CMK (cell line): ENCODE measurements around the gene CEP85L.
"Not testable (repeated sequence)": the region's sequence is repeated elsewhere in the genome, so short reads cannot be mapped to it uniquely, and the experiment has no call there.

Experiments
- DNase-seq: peaks from one replicate; pipeline ENCODE4 v3.0.0-alpha.2; 2010; ENCODE audit warnings: low read depth

Gene CEP85L

DNA sequence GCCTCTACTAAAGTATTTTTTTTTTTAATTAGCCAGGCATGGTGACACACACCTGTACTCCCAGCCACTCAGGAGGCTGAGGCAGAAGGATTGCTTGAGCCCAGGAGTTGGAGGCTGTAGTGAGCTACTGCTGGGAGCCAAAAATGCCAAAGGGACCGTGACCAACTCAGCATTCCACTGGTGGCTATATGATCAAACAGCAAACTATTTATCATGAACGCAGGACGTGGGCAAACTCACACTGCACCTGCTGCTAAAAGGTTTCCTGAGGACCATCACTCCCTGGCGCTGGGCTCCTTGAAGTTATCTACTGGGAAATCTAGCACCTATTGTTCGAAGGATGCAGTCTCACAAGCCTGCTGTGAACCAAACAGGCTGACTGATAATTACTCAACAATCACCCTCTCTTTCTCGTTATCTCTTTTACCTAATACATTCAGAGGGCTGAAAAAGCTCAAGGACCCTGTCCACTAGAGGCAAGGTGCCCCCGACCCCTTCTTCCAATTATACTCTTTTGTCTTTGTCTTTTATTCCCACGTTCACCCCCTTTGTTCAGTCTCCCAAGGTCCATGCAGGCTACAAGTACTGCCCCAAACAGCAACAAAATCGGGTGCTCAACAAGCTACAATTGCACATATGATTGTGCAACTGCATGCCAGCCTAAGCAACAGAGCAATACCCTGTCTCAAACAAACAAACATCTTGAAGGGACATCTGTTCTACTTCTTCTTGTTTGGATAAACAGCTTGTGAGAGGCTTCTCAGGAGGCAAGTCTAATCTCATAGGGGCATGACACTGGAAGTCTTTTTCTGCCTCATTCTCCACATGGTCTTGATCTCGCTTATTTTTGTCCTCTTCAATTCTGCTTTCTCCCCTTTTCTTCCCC is 151.0 kb downstream of the CEP85L start:
- DNase-seq = no peak

- no peak for DNase-seq
These were observed 155.7 kb downstream of the CEP85L start for GRCh38 chr6:118495485-118496280.

GRCh38 chr6:118494091-118494490 is 157.3 kb downstream of the CEP85L start:
- DNase-seq = no peak

DNA sequence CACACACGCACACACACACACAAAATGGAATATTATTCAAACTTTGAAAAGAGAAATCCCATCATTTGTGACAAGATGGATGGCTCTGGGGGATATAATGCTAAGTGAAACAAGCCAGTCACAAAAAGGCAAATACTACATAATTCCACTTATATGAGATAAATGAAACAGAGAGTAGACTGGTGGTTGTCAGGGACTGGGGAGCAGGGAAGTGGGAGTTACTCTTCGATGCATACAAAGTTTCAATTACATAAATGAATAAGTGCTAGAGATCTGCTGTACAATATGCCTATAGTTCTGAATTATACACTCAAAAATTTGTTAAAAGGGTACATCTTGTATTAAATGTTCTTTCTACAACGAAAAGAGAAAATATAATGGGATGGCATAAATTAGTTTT is 161.4 kb downstream of the CEP85L start:
- no peak for DNase-seq

GRCh38 chr6:118488631-118489030 is 162.8 kb downstream of the CEP85L start:
- DNase-seq = no peak

DNA sequence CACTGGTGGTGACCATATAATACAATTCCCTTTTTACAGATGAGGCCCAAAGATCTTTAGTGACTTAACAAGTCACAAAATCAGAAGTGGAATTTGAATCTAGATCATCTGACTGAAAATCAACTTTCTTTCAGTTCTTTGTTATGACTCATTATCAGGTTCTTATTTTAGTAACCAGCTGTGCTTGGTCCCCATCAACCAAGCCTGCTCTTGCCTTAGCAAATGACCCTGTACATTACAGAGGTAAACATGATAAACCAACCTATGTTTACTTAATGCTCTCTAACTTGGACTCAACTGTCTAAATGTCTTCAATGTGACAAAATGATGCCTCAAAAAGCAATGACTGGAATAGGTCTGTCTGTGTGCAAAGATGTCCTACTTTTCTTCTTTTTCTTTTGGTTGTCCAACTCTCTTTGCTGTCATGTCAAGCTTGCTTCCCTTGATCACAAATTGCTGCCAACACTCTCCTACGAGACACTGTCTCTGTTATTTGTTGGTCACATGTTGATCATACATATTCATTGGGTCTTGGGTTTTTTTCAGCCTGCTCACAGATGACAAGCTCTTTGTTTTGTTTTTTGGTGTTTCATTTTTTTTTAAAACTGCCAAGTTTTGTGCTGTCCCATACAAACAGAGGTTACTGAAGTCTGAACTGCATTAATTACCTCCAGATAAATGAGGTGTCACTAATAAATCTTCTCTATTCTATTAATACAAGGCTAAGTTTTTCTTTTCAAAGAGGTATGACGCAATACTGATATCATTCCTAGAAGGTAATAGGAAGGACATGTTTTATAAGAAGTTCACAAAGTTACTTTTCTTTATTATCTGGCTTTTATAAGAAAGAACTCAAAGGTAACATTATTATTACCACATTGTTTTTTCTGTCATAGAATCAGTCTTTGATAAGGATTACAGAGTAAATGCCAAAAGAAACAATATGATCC is 165.5 kb downstream of the CEP85L start:
- no peak for DNase-seq

DNA sequence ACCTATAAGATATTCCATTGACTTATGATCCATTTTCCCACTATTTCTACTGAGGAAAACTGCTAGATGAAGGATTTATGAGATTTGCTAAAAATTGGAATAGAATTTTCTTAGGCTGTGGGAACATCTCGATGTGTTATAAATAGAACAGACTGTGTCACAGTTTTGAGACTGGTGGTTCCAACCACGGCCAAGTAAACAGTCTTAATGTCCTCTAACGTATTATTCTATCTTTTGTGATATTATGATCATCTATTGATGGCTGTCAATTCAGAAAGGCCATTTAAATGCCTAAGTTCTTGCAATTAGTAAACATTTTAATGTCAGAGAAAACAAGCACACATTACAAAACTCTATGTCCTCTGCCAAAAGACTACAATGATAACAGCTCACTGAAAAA is 174.8 kb downstream of the CEP85L start:
- DNase-seq = no peak

GRCh38 chr6:118473266-118473665 is 178.1 kb downstream of the CEP85L start:
- DNase-seq = no peak

DNA sequence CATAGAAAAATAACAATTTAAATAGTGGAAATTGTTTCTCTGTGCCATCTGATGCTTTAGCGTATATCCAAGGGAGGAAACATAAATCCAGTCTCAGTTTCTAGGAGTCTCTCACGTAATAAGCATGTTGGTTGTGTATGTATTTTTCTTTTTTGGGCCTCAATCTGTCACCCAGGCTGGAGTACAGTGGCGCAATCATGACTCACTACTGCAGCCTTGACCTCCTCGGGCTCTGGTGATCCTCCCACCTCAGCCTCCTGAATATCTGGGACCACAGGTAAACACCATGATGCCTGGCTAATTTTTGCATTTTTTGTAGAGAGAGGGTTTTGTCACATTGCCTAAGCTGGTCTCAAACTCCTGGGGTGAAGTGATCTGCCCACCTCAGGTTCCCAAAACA is 181.9 kb downstream of the CEP85L start:
- no peak for DNase-seq

GRCh38 chr6:118468682-118469465 is 182.5 kb downstream of the CEP85L start:
- DNase-seq = no peak

DNA sequence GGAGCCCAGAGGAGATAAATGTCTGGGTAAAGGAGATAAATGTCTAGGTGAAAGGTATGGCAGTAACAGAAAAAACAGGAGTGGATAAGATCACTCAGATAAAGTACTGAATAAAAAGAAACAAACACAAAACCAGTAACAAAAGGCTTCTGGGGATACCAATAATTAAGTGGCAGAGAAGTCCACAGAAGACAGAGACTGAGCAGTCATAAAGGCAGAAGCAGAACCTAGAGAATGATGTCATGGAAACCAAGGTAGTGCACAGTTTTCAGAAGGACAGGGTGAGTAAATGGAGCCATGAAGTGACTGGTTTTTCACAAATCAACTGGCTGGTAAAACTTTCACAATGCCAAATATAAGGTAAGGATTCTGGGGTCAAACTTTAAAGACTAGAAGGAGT is 184.2 kb downstream of the CEP85L start:
- no peak for DNase-seq

GRCh38 chr6:118464620-118465019 is 186.8 kb downstream of the CEP85L start:
- DNase-seq = no peak

DNA sequence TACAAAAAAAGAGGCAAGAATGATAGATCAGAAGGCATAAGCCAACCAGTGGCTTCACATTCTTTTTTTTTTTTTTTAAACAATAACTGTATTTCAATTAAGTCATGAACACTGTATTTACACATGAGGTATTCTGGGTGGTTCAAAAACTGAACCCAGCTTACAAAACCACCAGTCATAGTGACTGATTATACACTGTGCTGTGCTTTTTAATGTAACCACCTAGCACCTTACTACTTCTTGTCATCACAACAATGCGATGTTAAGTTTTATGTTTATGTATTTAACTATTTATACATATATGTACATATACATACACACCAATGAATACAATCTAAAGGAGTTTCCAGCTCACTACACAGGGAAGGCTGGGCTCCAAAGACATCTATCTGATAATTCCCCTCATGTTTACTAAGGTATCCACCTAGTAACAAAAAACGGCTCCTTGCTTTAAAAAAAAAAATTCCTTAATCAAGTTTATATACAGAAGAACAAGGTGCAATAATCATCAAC is 190.4 kb downstream of the CEP85L start:
- no peak for DNase-seq

- no peak for DNase-seq
These were observed 194.4 kb downstream of the CEP85L start for GRCh38 chr6:118456982-118457381.

DNA sequence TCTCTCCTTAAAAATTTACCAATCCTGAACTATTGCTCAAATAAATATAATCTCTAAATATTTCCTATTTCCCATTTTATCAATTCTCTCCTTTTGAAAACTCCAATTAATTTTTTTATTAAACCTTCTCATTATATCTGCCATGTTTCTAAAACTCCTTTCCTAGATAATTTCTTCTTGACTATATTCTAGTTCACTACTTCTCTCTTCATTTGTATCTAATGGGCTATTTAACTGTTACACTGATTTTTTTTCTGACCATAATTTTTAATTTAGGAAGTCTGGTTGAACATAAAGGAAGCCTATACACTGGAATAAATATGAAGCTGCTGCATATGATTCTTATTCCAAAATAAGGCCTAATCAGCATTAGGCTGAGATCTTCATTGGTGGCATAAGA is 199.6 kb downstream of the CEP85L start:
- DNase-seq = no peak

- no peak for DNase-seq
These were observed 206.6 kb downstream of the CEP85L start for GRCh38 chr6:118444796-118445195.

DNA sequence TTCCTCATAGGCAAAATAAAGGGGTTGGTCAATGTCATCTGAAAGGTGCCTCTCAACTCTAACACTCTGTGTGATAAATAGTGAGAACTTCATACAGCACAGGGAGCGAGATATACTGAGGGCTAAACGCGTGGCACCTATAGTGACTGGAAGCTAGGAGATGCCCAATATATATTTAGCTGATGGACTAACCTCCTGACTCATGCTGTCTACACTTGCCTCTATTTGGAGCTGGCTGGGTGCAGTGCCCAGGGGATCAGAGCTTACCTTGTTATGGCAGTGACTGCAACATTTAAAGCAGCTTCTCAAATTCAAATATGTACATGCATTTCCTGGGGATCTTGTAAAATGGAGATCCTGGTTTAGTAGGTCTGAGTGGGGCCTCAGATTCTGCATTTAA is 214.9 kb downstream of the CEP85L start:
- DNase-seq = no peak

GRCh38 chr6:118434147-118434546 is 217.2 kb downstream of the CEP85L start:
- not testable (repeated sequence) for DNase-seq

DNA sequence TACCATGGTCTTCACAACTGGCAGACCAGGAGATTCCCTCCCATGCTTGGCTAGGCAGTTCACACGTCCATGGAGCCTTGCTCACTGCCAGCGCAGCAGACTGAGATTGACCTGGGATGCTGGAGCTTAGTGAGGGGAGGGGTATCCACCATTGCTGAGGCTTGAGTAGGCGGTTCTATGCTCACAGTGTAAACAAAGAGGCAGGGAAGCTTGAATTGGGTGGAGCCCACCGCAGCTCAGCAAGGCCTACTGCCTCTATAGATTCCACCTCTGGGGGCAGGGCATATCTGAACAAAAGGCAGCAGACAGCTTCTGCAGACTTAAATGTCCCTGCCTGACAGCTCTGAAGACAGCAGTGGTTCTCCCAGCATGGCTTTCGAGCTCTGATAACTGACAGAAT is 230.1 kb downstream of the CEP85L start:
- DNase-seq = not testable (repeated sequence)

- DNase-seq = no peak
These were observed 231.7 kb downstream of the CEP85L start for GRCh38 chr6:118419448-118420394.
